SK-N-DZ (cell line): Measurements from ENCODE around the gene SLC38A2.
A peak's percentile ranks its signal among the peaks of the same experiment; 100 is the strongest.

ENCODE experiments used
- DNase-seq: peaks from one replicate; pipeline ENCODE4 v3.0.0-alpha.2; 2015; ENCODE audit warnings: low spot score

The SLC38A2 gene

GRCh38 chr12:46376579-46376978 lies 4.0 kb upstream of the SLC38A2 start:
- DNase-seq = no peak

- DNase-seq = no peak
These were observed 2.1 kb upstream of the SLC38A2 start for GRCh38 chr12:46374711-46375110.

- no peak for DNase-seq
These were observed 1.7 kb upstream of the SLC38A2 start for GRCh38 chr12:46374310-46374709.

- DNase-seq = peak; percentile 80
These were observed 1.0 kb upstream of the SLC38A2 start for GRCh38 chr12:46373301-46374296.

GRCh38 chr12:46371718-46372543 lies 642 bp downstream of the SLC38A2 start:
- peak; percentile 45 for DNase-seq

GRCh38 chr12:46370792-46371717 lies 1.5 kb downstream of the SLC38A2 start:
- peak; percentile 85 for DNase-seq

GRCh38 chr12:46370380-46370734 lies 2.2 kb downstream of the SLC38A2 start:
- DNase-seq = no peak

- DNase-seq = peak; percentile 37
These were observed 2.8 kb downstream of the SLC38A2 start for GRCh38 chr12:46369474-46370379.

- no peak for DNase-seq
These were observed 3.5 kb downstream of the SLC38A2 start for GRCh38 chr12:46369095-46369473.

GRCh38 chr12:46368684-46369083 lies 3.9 kb downstream of the SLC38A2 start:
- no peak for DNase-seq

GRCh38 chr12:46368138-46368537 lies 4.4 kb downstream of the SLC38A2 start:
- no peak for DNase-seq

- DNase-seq = no peak
These were observed 5.1 kb downstream of the SLC38A2 start for GRCh38 chr12:46367351-46368029.

GRCh38 chr12:46366771-46367170 lies 5.8 kb downstream of the SLC38A2 start:
- no peak for DNase-seq

GRCh38 chr12:46365951-46366379 lies 6.6 kb downstream of the SLC38A2 start:
- no peak for DNase-seq

GRCh38 chr12:46364777-46365580 lies 7.6 kb downstream of the SLC38A2 start:
- DNase-seq = no peak

GRCh38 chr12:46364300-46364696 lies 8.3 kb downstream of the SLC38A2 start:
- DNase-seq = no peak

GRCh38 chr12:46363582-46364299 lies 8.8 kb downstream of the SLC38A2 start:
- DNase-seq = no peak
